Left colon (tissue), 2 donors: Measurements from ENCODE around the gene UGT1A9. TPM values are rescaled to one million over a fixed set of nuclear protein-coding genes. Genes with fewer than 3 reads are reported as not detected.

Experiments
- ATAC-seq: fragments of 200-7000 bp; cut with Tn5 transposase; one replicate; pipeline ENCODE4 v1.9.1; 2020; ENCODE audit warnings: mild to moderate bottlenecking, moderate library complexity
- DNase-seq, 2 donors: peaks; one replicate each; pipeline ENCODE4 v3.0.0-alpha.2; 2020
- intact Hi-C, 2 donors: fragments of 100-400 bp; cut with DNase I in 1 of 2; cut with micrococcal nuclease in 1 of 2; formaldehyde crosslinking; loops; one replicate each; pipeline versions ENCODE4 v1.11.2 to v1.14.0; 2022; cut with DNase I, micrococcal nuclease
- total RNA-seq, 2 donors: library from RNA; stranded (reverse); fragmentation: NEBNext Ultra II Directional; extraction: Animal tissue kit (Norgen Biotek cat#: 25700); gene quantifications; one replicate each; pipeline ENCODE4 v1.2.1, GENCODE V29; 2021
- donor health status: DM: no; HTN: no; CAD: no.
- donor health status: DM: yes; HTN: yes; CAD: no.

Gene UGT1A9
- total RNA-seq, 2 donors from 2014 or later = 4.1 to 5.2 TPM

- intact Hi-C loops = no loop called here
- DNase-seq (no peak), ATAC-seq (no peak)
These were observed 150.0 kb downstream of the UGT1A9 start for GRCh38 chr2:233821709-233822100.

DNA sequence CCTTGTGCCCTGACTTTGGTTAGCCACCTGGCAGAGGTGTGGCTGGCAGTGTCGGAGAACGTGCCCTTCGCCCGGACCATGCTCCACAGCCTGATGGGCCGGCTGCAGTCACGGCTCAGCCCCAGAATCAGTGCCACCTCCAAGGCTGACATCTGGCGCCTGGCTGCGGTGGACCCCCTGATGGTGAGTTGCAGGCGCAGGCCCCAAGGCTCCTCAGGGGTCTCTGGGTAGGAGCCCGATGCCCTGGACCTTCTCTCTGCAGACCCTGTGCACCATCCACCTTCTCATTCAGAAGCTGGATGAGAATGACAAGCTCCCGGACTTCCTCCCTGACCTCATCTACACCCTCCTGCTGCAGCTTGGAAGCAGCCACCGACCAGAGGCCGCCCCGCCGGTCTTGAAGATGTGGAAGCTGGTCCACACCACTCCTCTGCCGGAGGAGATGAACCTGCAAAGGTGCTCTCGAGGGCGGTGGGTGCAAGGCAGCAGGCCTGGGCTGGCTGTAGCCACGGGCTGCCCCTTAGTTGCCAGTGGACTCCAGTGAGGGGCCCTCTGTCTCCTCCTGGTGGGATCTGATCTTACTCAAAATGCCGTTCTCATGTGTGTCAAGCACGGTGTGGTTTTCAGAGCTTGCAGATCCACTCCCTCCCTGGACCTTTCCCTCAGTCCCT lies 150.5 kb downstream of the UGT1A9 start:
- ATAC-seq (no peak), DNase-seq (no peak)
- intact Hi-C loops = no loop called here

Other genes starting within 250 kb of the UGT1A9 start
- gene USP40, start 105.1 kb upstream of the UGT1A9 start, total RNA-seq = 10 to 100 TPM; 26.4 to 27.9 TPM
- gene UGT1A8, start 54.3 kb upstream of the UGT1A9 start, total RNA-seq = 10 to 100 TPM; 19.3 to 25.1 TPM
- gene UGT1A10, start 35.5 kb upstream of the UGT1A9 start, total RNA-seq = 100 to 1,000 TPM in 1 of 2 donors, 10 to 100 TPM in 1; 84.8 to 112 TPM
- 1 to 10 TPM; 5.6 to 6.8 TPM for gene UGT1A7, start 10.0 kb downstream of the UGT1A9 start, total RNA-seq
- 10 to 100 TPM in 1 of 2 donors, 1 to 10 TPM in 1; 6.4 to 10.2 TPM for gene UGT1A6, start 21.0 kb downstream of the UGT1A9 start, total RNA-seq
- gene UGT1A5, start 41.0 kb downstream of the UGT1A9 start, total RNA-seq = 1 to 10 TPM; 2.1 to 3.7 TPM
- gene UGT1A4, start 46.8 kb downstream of the UGT1A9 start, total RNA-seq = 1 to 10 TPM; 2.2 to 4.0 TPM
- gene UGT1A3, start 57.1 kb downstream of the UGT1A9 start, total RNA-seq = 1 to 10 TPM; 2.0 to 3.0 TPM
- gene UGT1A1, start 88.4 kb downstream of the UGT1A9 start, total RNA-seq = 10 to 100 TPM in 1 of 2 donors, 1 to 10 TPM in 1; 4.0 to 13.6 TPM
- under 1 TPM in 1 of 2 donors, not detected in 1; 0.24 TPM for gene MROH2A, start 106.4 kb downstream of the UGT1A9 start, total RNA-seq
- gene HJURP, start 182.6 kb downstream of the UGT1A9 start, total RNA-seq = 1 to 10 TPM; 1.7 to 6.3 TPM
- not detected for gene TRPM8, start 245.5 kb downstream of the UGT1A9 start, total RNA-seq